ENCODE results near the gene ZGRF1. TPM values are rescaled to one million over a fixed set of nuclear protein-coding genes. Genes with fewer than 3 reads are reported as not detected.

The ZGRF1 gene
- total RNA-seq, 1 donor from 2014 or later, result 20.0 TPM

DNA sequence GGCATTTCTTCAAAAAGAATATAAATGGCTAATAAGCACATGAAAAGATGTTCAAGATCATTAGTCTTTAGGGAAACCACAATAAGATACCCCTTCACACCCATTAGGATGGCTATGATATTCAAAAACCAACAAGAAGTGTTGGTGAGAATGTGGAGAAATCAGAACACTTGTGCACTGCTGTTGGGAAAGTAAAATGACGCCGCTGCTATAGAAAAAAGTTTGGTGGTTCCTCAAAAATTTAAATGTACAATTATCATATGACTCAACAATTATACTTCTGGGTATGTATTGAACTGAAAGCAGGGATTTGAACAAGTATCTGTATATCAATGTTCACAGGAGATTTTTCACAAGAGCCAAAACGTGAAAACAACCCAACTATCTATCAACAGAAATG is 91.4 kb downstream of the ZGRF1 start:
- H3K27me3 Mint-ChIP-seq, result no peaks in the 10 kb centered on the region
- no peaks in the 10 kb centered on the region for H3K36me3 Mint-ChIP-seq (ENCODE audit: insufficient read depth)
- no peak for DNase-seq (ENCODE audit: low spot score, unreplicated experiment)
- H3K9me3 Mint-ChIP-seq (ENCODE audit: low read depth), result no peaks in the 10 kb centered on the region
- TF ChIP-seq, protein P1, sequence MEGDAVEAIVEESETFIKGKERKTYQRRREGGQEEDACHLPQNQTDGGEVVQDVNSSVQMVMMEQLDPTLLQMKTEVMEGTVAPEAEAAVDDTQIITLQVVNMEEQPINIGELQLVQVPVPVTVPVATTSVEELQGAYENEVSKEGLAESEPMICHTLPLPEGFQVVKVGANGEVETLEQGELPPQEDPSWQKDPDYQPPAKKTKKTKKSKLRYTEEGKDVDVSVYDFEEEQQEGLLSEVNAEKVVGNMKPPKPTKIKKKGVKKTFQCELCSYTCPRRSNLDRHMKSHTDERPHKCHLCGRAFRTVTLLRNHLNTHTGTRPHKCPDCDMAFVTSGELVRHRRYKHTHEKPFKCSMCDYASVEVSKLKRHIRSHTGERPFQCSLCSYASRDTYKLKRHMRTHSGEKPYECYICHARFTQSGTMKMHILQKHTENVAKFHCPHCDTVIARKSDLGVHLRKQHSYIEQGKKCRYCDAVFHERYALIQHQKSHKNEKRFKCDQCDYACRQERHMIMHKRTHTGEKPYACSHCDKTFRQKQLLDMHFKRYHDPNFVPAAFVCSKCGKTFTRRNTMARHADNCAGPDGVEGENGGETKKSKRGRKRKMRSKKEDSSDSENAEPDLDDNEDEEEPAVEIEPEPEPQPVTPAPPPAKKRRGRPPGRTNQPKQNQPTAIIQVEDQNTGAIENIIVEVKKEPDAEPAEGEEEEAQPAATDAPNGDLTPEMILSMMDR (IDR thresholded peaks at IDR 0.05; ENCODE audit: unreplicated experiment), result no peak
- no peak overlapping the region for H3K27ac Mint-ChIP-seq
- no peak overlapping the region for H3K4me3 Mint-ChIP-seq (ENCODE audit: low read depth)
- no peaks in the 10 kb centered on the region for H3K4me1 Mint-ChIP-seq (ENCODE audit: low read depth)

DNA sequence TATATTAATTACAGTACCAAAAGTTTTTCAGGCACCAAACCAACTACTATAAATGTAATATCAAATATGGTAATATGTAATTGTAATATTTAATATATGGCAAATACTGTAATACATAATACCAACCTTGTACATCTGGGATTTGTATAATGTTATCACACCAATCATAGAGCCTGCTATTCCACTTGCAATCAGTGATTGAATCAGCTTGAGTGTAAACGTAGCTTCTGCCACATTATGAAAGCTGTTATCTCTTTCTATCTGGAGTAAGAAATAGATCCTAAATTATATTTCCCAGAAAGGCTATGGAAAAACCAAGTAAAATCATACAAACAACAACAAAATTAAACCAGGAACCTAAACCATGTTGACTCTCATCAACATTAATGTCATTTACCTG is 96.0 kb downstream of the ZGRF1 start:
- Mint-ChIP-seq H3K27me3 (no peaks in the 10 kb centered on the region), H3K4me3 (ENCODE audit: low read depth) (no peak overlapping the region), H3K4me1 (ENCODE audit: low read depth) (no peaks in the 10 kb centered on the region), H3K9me3 (ENCODE audit: low read depth) (no peaks in the 10 kb centered on the region), H3K36me3 (ENCODE audit: insufficient read depth) (peaks cover 5% of the 10 kb centered on the region), H3K27ac (no peak overlapping the region)
- DNase-seq (ENCODE audit: low spot score, unreplicated experiment), result no peak
- TF ChIP-seq, protein P1 (IDR thresholded peaks at IDR 0.05; ENCODE audit: unreplicated experiment), result no peak

DNA sequence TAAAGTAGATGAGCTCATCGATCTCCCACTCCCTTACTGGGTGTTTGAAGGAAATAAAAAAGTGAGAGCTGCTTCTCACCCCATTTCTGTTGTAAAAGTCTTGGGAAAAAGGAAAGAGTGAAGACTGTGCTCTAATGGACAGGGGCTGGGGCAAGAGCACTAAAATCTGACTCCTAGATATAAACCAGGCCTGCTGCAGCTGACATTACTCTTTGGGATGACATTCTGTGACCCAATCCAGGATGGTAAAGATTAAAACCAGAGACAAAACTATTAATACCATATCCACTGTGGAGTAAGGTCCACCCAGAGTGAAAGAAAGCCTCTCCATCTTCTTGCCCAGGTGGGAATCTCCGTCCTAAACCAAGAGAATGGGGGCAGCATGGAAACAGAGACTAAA is 100.6 kb downstream of the ZGRF1 start:
- Mint-ChIP-seq H3K27me3 (no peaks in the 10 kb centered on the region), H3K9me3 (ENCODE audit: low read depth) (no peaks in the 10 kb centered on the region), H3K4me1 (ENCODE audit: low read depth) (no peaks in the 10 kb centered on the region), H3K4me3 (ENCODE audit: low read depth) (no peak overlapping the region), H3K36me3 (ENCODE audit: insufficient read depth) (peaks cover 5% of the 10 kb centered on the region), H3K27ac (no peak overlapping the region)
- DNase-seq (ENCODE audit: low spot score, unreplicated experiment), result no peak
- TF ChIP-seq, protein P1 (IDR thresholded peaks at IDR 0.05; ENCODE audit: unreplicated experiment), result no peak

DNA sequence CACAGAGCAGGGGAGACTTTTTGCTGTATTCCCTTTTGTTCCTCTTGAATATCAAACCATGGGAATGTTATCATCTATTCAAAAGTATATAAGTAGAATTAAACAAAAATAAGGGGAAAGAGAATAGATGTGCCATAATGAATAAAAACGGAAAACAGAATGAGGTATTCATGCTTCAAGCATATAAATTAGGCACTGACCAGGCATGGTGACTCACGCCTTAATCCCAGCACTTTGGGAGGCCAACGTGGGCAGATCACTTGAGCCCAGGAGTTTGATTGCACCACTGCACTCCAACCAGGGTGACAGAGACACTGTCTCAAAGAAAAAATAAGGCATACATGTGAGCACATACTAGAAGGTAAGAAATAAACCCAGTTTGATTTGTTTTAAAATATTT is 104.4 kb downstream of the ZGRF1 start:
- H3K27ac Mint-ChIP-seq, result no peak overlapping the region
- H3K4me1 Mint-ChIP-seq (ENCODE audit: low read depth), result no peaks in the 10 kb centered on the region
- H3K9me3 Mint-ChIP-seq (ENCODE audit: low read depth), result no peaks in the 10 kb centered on the region
- H3K27me3 Mint-ChIP-seq, result no peaks in the 10 kb centered on the region
- no peak for DNase-seq (ENCODE audit: low spot score, unreplicated experiment)
- no peaks in the 10 kb centered on the region for H3K36me3 Mint-ChIP-seq (ENCODE audit: insufficient read depth)
- H3K4me3 Mint-ChIP-seq (ENCODE audit: low read depth), result no peak overlapping the region
- TF ChIP-seq, protein P1 (IDR thresholded peaks at IDR 0.05; ENCODE audit: unreplicated experiment), result no peak

DNA sequence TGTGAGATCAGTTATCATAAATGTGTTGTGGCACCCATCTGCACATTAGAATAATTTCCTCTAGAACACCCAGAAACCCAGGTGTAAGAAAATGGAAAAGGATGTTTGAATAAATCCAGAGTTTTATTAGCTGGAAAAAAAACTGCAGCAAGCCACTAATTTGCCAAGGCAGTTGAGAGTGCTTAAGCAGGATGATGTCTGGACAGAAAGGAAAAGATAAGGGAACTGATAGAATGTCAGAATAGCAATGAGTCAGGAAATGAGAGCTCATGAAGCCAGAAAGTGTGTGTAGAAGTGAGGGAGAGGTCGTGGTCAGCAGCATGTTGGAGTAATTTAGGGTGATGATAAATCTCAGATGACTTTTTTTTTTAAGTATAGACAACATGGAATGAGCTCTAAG is 105.6 kb downstream of the ZGRF1 start:
- Mint-ChIP-seq H3K9me3 (ENCODE audit: low read depth) (no peaks in the 10 kb centered on the region), H3K27me3 (peaks cover 9% of the 10 kb centered on the region), H3K27ac (no peak overlapping the region), H3K36me3 (ENCODE audit: insufficient read depth) (no peaks in the 10 kb centered on the region), H3K4me3 (ENCODE audit: low read depth) (no peak overlapping the region), H3K4me1 (ENCODE audit: low read depth) (no peaks in the 10 kb centered on the region)
- no peak for DNase-seq (ENCODE audit: low spot score, unreplicated experiment)
- TF ChIP-seq, protein P1 (IDR thresholded peaks at IDR 0.05; ENCODE audit: unreplicated experiment), result no peak
